Pons (tissue), 1 donor: ENCODE results near the gene SH3GL2.

Experiments
- DNase-seq: peaks from one replicate; pipeline ENCODE4 v3.0.0-alpha.2; 2016; ENCODE audit warnings: low spot score

SH3GL2 gene

DNA sequence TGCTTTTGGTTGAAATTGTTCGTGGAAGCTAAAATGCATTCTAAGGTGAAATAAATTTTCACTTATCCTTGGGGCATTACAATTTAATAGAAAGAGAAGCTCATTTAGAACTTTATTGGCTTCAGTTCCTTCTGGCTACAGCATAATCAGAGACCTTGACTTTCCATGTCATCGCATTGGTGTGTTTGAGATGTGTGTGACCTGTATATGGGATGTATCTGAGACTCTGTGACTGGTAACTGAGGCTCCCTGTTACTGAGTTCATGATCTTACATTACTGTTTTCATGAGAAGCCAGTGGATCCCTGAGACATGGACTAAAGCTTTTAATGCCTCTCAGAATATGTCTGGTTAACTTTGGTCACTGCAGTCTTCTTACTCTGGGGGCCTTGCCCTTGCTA, 32.5 kb downstream of the SH3GL2 start:
- no peak for DNase-seq

- DNase-seq: no peak
Observed at GRCh38 chr9:17611917-17612316, 33.1 kb downstream of the SH3GL2 start.

- DNase-seq: peak; percentile 81
Observed at GRCh38 chr9:17613758-17614157, 34.9 kb downstream of the SH3GL2 start.

DNA sequence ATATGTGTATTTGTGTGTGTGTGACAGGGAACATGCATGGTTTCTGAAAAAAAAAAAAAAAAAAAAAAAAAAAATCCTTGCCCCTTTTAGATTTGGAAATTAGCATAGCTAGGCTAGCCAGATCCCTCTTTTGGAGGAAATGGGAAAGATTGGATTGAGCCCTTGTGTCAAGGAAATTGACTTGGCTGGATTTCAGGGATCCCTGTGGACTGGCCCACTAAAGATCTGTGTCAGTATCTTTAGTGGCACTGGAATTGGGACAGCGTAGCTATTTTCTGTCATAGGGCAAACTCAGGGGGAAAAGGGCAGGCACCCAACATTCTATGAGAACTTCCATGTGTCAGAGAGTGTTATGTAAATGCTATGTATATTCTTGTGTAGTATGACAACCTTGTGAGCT, 35.4 kb downstream of the SH3GL2 start:
- no peak for DNase-seq

- no peak for DNase-seq
Observed at GRCh38 chr9:17614903-17615302, 36.0 kb downstream of the SH3GL2 start.

- DNase-seq: no peak
Observed at GRCh38 chr9:17622141-17622540, 43.3 kb downstream of the SH3GL2 start.

GRCh38 chr9:17622749-17623148, 43.9 kb downstream of the SH3GL2 start:
- no peak for DNase-seq

GRCh38 chr9:17623965-17624364, 45.1 kb downstream of the SH3GL2 start:
- no peak for DNase-seq

GRCh38 chr9:17624571-17624970, 45.7 kb downstream of the SH3GL2 start:
- DNase-seq: no peak

- DNase-seq: no peak
Observed at GRCh38 chr9:17625644-17626388, 47.0 kb downstream of the SH3GL2 start.

- DNase-seq: no peak
Observed at GRCh38 chr9:17627641-17628040, 48.8 kb downstream of the SH3GL2 start.

GRCh38 chr9:17628624-17629023, 49.8 kb downstream of the SH3GL2 start:
- no peak for DNase-seq

DNA sequence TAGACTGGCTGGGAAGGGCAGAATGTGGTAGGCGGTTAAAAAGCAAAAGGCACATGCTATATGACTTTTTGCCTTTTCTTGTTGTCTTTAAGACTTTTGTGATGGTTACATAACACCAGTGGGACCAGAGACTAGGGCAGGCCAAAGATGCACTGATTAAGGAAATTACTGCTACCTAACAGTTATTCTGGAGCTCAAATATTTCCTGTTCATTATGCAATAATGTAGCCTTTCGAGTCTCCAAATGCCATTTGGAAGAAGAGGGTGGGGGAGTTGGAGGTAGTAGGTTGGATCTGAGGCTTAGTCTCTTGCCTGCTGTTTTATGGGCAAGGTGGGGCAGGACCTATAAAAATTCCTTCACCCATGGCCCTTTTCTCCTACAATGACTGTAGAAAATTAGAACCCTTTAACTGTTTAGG, 51.7 kb downstream of the SH3GL2 start:
- no peak for DNase-seq

DNA sequence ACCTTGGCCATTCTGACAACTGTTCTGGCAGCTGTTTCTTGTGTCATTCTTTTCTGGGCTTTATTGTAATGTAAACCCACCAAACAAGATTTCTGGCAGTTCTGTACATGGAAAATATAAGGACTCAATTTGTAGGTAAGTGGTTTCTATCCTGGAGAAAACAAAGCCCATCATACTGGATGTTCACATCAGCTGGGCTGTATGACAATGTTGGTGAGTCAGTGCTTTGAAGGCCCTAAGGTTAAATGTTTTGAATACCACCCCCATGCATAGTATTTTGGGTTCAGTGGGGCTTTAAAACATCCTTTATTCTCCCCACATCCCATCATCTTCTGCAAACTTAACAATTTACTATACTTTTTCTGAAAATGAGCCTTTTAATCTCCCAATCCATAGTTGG, 52.5 kb downstream of the SH3GL2 start:
- no peak for DNase-seq

DNA sequence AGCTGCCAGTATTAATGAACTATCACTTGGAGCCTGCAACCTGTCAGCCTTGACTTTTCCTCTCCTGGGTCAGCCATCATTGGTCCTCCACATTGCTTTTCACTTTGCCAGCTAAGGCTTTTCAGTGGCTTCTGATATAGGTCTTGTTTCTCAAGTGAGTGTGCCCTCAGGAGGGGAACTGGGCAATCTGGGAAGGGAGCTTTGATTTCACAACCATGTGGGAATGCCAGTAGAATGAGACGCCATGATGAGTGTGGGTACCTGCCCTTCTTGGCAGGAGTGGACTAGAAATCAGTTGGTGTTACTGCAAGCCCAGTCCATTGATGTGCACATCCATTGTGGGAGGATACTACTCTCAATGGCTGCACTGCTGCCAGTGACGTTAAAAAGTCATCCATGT, 54.1 kb downstream of the SH3GL2 start:
- no peak for DNase-seq

DNA sequence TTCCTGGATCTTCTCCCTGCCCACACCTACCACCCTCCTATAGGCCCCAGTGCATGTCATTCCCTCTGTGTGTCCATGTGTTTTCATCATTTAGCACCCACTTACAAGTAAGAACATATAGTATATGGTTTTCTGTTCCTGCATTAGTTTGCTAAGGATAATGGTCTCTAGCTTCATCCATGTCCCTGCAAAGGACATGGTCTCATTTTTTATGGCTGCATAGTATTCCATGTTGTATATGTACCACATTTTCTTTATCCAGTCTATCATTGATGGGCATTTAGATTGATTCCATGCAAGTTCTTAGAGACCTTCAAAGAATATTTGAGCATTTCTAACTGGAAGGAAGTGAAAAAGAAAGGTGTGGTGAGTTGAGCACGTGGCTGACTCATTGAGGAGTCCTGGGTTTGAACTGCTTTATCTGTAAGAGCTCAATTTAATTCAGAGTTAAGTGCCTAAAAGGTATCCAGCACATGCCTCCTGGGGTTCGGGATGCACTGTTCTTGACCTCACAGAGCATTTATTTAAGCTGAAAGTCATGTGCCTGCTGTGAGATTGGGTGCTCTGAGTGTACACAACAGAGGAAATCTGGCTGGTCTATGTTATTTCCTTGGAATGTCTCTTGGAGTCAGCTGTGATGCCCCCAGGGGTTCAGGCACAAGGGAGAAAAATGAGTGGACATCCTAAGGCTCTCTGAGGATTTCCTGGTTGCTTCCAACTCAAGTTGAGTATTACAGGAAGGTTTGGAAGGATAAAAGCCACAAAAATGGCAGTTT, 56.4 kb downstream of the SH3GL2 start:
- DNase-seq: no peak

- DNase-seq: no peak
Observed at GRCh38 chr9:17636349-17636748, 57.5 kb downstream of the SH3GL2 start.

GRCh38 chr9:17636821-17637220, 58.0 kb downstream of the SH3GL2 start:
- no peak for DNase-seq

- no peak for DNase-seq
Observed at GRCh38 chr9:17637229-17637628, 58.4 kb downstream of the SH3GL2 start.

- DNase-seq: no peak
Observed at GRCh38 chr9:17648516-17648915, 69.7 kb downstream of the SH3GL2 start.

DNA sequence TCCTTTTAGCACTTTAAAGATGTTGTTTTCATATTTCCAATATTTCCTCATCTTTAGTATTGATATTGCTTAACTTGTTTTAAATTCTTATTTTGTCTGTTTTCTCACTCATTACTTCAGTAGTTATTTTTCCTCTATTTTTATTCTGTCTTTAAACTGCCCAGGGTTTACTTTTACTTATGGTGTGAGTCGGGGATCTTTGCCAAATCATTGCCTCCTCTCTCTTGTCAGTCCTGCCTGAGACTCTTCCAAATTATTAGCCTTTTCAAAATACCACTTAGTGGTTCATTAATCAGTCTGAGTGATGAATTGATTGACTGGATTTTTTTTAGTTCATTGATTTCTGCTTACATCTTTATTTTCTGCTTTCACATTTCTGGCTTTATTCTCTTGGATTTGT, 72.9 kb downstream of the SH3GL2 start:
- DNase-seq: no peak

GRCh38 chr9:17653947-17654465, 75.1 kb downstream of the SH3GL2 start:
- DNase-seq: no peak

- no peak for DNase-seq
Observed at GRCh38 chr9:17656889-17657288, 78.0 kb downstream of the SH3GL2 start.
